Transverse colon (tissue), 4 donors: ENCODE measurements around the gene SHF. TPM values are rescaled to one million over a fixed set of nuclear protein-coding genes. Genes with fewer than 3 reads are reported as not detected.

Experiments used
- DNase-seq: peaks from one replicate; pipeline ENCODE4 v3.0.0-alpha.2; 2019
- H3K27ac ChIP-seq, 4 donors: fragments of 200-600 bp; sonication (generic); 2 replicates each; pipeline ENCODE4 v1.5.1; 2016 to 2018; ENCODE audit warnings: inconsistent platforms in 4 of 4
- H3K27me3 ChIP-seq: fragments of 200-600 bp; sonication (generic); 2 replicates; pipeline ENCODE4 v1.5.1; 2017; ENCODE audit warnings: inconsistent platforms
- H3K36me3 ChIP-seq, 4 donors: fragments of 200-600 bp; sonication (generic); 2 replicates each; pipeline ENCODE4 v1.5.1; 2017 to 2019; ENCODE audit warnings: inconsistent platforms in 4 of 4
- H3K4me1 ChIP-seq, 4 donors: fragments of 200-600 bp; sonication (generic); 2 replicates each; pipeline ENCODE4 v1.5.1; 2017 to 2020; ENCODE audit warnings: inconsistent platforms in 4 of 4
- H3K4me3 ChIP-seq, 4 donors: fragments of 200-600 bp; sonication (generic); 1 replicate in 1 of 4; 2 replicates in 3 of 4; pipeline versions ENCODE4 v1.5.1 to v1.6.1; 2017 to 2019; ENCODE audit warnings: inconsistent platforms in 4 of 4
- H3K9me3 ChIP-seq, 2 donors: fragments of 200-600 bp; sonication (generic); 2 replicates each; pipeline ENCODE4 v1.5.1; 2017 to 2019; ENCODE audit warnings: inconsistent platforms in 2 of 2
- CTCF ChIP-seq, 5 experiments: fragments of 200-600 bp in 3 of 5; fragments of 450-650 bp in 2 of 5; sonication (generic) in 3 of 5; IDR thresholded peaks; 1 replicate in 2 of 5; 2 replicates in 3 of 5; pipeline ENCODE4 v1.5.1; 2016 to 2017; ENCODE audit warnings: antibody characterized with exemption in 5 of 5, inconsistent platforms in 3 of 5, mild to moderate bottlenecking in 2 of 5, moderate library complexity in 1 of 5
- EP300 ChIP-seq: sonication (generic); formaldehyde crosslinking; IDR thresholded peaks from one replicate; pipeline ENCODE4 v1.6.1; 2017; ENCODE audit warnings: antibody characterized with exemption, low read depth
- POLR2A ChIP-seq: fragments of 450-650 bp; IDR thresholded peaks from one replicate; pipeline ENCODE4 v1.6.1; 2016; ENCODE audit warnings: antibody characterized with exemption, mild to moderate bottlenecking, moderate library complexity
- POLR2AphosphoS5 ChIP-seq, 3 donors: sonication (generic); formaldehyde crosslinking; IDR thresholded peaks; one replicate each; pipeline ENCODE4 v1.6.1; 2016; ENCODE audit warnings: antibody characterized with exemption in 3 of 3
- WGBS, 2 donors: methylation state at CpG; one replicate each; pipeline ENCODE4 v1.1.5; 2018; ENCODE audit warnings: low coverage in 1 of 2; 5-methylcytosine and 5-hydroxymethylcytosine counted together
- in situ Hi-C, 4 donors: fragments of 200-750 bp; cut with MboI; loops; one replicate each; pipeline versions ENCODE4 v1.15.0 to v1.15.1; 2017; ENCODE audit warnings: low sequenced_read_pairs in 3 of 4, low pct_ligation_motif_present in 1 of 4, low pct_unique_long_range_greater_than_20kb in 1 of 4
- intact Hi-C: fragments of 100-400 bp; cut with DNase I; formaldehyde crosslinking; loops from one replicate; pipeline ENCODE4 v1.15.1; 2023; ENCODE audit warnings: low total_unique reads
- total RNA-seq, 4 donors: library from RNA; depleted of rRNA; stranded (reverse); fragments of >200 nt; gene quantifications; one replicate each; pipeline ENCODE4 v1.1.0, GENCODE V29; 2016

Gene SHF
- total RNA-seq, 4 donors from 2014 or later, result 3.7 to 9.8 (median 7.4) TPM; not detected in 1

GRCh38 chr15:45134046-45134445, 53.7 kb downstream of the SHF start:
- Histone ChIP-seq H3K36me3 (no peaks in the 10 kb centered on the region), H3K4me3 (no peak overlapping the region), H3K9me3 (no peaks in the 10 kb centered on the region), H3K27ac (no peak overlapping the region), H3K4me1 (peaks cover 3 to 24% (median 19%) of the 10 kb centered on the region in 4 donors), H3K27me3 (peaks cover 66% of the 10 kb centered on the region)
- 96% methylated on average over 7 of the region's 7 CpGs; no CpG with 5 or more reads in 1 of the 2 donors for WGBS, 2 donors
- intact Hi-C loops (no loop called here), in situ Hi-C loops (no loop called here)
- TF ChIP-seq EP300, result no peak
- TF ChIP-seq POLR2AphosphoS5 (IDR thresholded peaks at IDR 0.05), result no peak
- TF ChIP-seq POLR2A, result no peak
- no peak for TF ChIP-seq CTCF (IDR thresholded peaks at IDR 0.05)
- DNase-seq, result no peak

GRCh38 chr15:45133561-45133920, 54.2 kb downstream of the SHF start:
- TF ChIP-seq EP300 (no peak), CTCF (IDR thresholded peaks at IDR 0.05) (no peak), POLR2AphosphoS5 (IDR thresholded peaks at IDR 0.05) (no peak), POLR2A (no peak)
- Histone ChIP-seq H3K27me3 (peaks cover 71% of the 10 kb centered on the region), H3K27ac (no peak overlapping the region), H3K4me3 (no peak overlapping the region), H3K36me3 (no peaks in the 10 kb centered on the region), H3K4me1 (peaks cover 3 to 27% (median 21%) of the 10 kb centered on the region in 4 donors), H3K9me3 (no peaks in the 10 kb centered on the region)
- intact Hi-C loops, result no loop called here
- 82 to 87% methylated on average over 2 to 5 of the region's 5 CpGs for WGBS, 2 donors
- no peak for DNase-seq
- in situ Hi-C loops, result no loop called here

GRCh38 chr15:45132844-45133560, 54.8 kb downstream of the SHF start:
- intact Hi-C loops (no loop called here), in situ Hi-C loops (no loop called here)
- H3K27me3 ChIP-seq, result peaks cover 73% of the 10 kb centered on the region
- no peak for DNase-seq
- H3K27ac ChIP-seq, result no peak overlapping the region
- H3K4me3 ChIP-seq, result no peak overlapping the region
- no peak for TF ChIP-seq POLR2AphosphoS5 (IDR thresholded peaks at IDR 0.05)
- no peak for TF ChIP-seq POLR2A
- no peak for TF ChIP-seq EP300
- no peak for TF ChIP-seq CTCF (IDR thresholded peaks at IDR 0.05)
- WGBS, 2 donors, result 61% methylated on average over 3 of the region's 3 CpGs; no CpG with 5 or more reads in 1 of the 2 donors
- no peaks in the 10 kb centered on the region for H3K9me3 ChIP-seq
- peaks cover 3 to 27% (median 21%) of the 10 kb centered on the region in 4 donors for H3K4me1 ChIP-seq
- no peaks in the 10 kb centered on the region for H3K36me3 ChIP-seq

GRCh38 chr15:45131510-45131909, 56.3 kb downstream of the SHF start:
- TF ChIP-seq POLR2A (no peak), EP300 (no peak), CTCF (IDR thresholded peaks at IDR 0.05) (no peak), POLR2AphosphoS5 (IDR thresholded peaks at IDR 0.05) (no peak)
- H3K27me3 ChIP-seq, result peaks cover 78% of the 10 kb centered on the region
- no peaks in the 10 kb centered on the region for H3K9me3 ChIP-seq
- intact Hi-C loops (no loop called here), in situ Hi-C loops (no loop called here)
- peaks cover 3 to 27% (median 21%) of the 10 kb centered on the region in 4 donors for H3K4me1 ChIP-seq
- no peaks in the 10 kb centered on the region for H3K36me3 ChIP-seq
- H3K27ac ChIP-seq, result no peak overlapping the region
- no peak overlapping the region for H3K4me3 ChIP-seq
- no peak for DNase-seq
- 82 to 90% methylated on average over 2 to 3 of the region's 3 CpGs for WGBS, 2 donors
